Nephron (organoid): ENCODE data around the gene ZC3H4.

Experiments used
- H3K27ac Mint-ChIP-seq, 3 experiments: 2 replicates each; pipeline ENCODE4 v1.8.0; 2020; ENCODE audit warnings: mixed read lengths in 3 of 3, mild to moderate bottlenecking in 2 of 3, moderate library complexity in 1 of 3
- H3K27me3 Mint-ChIP-seq: 2 replicates; pipeline ENCODE4 v1.8.0; 2021; ENCODE audit warnings: low read depth, mild to moderate bottlenecking, moderate library complexity, mixed read lengths
- H3K36me3 Mint-ChIP-seq: 2 replicates; pipeline ENCODE4 v1.8.0; 2020; ENCODE audit warnings: low read depth, mixed read lengths
- H3K4me1 Mint-ChIP-seq: 2 replicates; pipeline ENCODE4 v1.8.0; 2020; ENCODE audit warnings: mixed read lengths
- H3K4me3 Mint-ChIP-seq, 3 experiments: 2 replicates each; pipeline ENCODE4 v1.8.0; 2020; ENCODE audit warnings: mild to moderate bottlenecking in 3 of 3, mixed read lengths in 3 of 3, moderate library complexity in 2 of 3
- H3K9me3 Mint-ChIP-seq: 2 replicates; pipeline ENCODE4 v1.8.0; 2020; ENCODE audit warnings: mixed read lengths
- TF ChIP-seq, protein P1 (sequence below), 3 experiments: fragments of 200-600 bp; sonication (generic); IDR thresholded peaks; one replicate each; pipeline ENCODE4 v1.5.0; 2021; ENCODE audit warnings: antibody characterized with exemption in 3 of 3; ENCODE audit not compliant: unreplicated experiment in 3 of 3

ZC3H4 gene

DNA sequence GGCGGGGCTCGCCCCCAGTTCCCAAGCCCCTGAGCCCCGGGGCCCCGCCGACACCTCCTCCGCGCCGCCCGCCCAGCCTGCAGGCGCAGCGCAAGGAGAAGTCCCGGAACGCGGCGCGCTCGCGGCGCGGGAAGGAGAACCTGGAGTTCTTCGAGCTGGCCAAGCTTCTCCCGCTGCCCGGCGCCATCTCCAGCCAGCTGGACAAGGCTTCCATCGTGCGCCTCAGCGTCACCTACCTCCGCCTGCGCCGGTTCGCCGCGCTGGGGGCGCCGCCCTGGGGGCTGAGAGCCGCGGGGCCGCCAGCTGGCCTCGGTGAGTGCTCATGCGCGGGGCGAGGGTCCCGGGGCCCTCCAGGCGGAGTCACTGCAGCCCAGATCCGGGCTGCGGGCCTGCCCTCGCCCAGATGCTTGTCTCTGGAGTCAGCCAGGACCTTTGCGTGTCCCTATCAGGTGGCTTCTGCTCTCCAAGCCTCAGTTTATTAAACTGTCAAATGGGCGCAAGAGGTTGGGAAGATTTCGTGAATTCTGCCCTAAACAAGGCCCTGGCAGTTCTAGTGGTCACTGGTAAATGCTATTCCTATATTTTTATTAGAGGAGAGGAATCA is 91.9 kb downstream of the ZC3H4 start:
- TF ChIP-seq, protein P1, sequence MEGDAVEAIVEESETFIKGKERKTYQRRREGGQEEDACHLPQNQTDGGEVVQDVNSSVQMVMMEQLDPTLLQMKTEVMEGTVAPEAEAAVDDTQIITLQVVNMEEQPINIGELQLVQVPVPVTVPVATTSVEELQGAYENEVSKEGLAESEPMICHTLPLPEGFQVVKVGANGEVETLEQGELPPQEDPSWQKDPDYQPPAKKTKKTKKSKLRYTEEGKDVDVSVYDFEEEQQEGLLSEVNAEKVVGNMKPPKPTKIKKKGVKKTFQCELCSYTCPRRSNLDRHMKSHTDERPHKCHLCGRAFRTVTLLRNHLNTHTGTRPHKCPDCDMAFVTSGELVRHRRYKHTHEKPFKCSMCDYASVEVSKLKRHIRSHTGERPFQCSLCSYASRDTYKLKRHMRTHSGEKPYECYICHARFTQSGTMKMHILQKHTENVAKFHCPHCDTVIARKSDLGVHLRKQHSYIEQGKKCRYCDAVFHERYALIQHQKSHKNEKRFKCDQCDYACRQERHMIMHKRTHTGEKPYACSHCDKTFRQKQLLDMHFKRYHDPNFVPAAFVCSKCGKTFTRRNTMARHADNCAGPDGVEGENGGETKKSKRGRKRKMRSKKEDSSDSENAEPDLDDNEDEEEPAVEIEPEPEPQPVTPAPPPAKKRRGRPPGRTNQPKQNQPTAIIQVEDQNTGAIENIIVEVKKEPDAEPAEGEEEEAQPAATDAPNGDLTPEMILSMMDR (IDR thresholded peaks at IDR 0.05; ENCODE audit: unreplicated experiment in 3 of 3): no peak
- Mint-ChIP-seq H3K4me3 (peak overlapping the region in 2 of 3 experiments; percentile 50 to 71), H3K9me3 (no peaks in the 10 kb centered on the region), H3K27ac (no peak overlapping the region), H3K36me3 (no peaks in the 10 kb centered on the region), H3K4me1 (no peaks in the 10 kb centered on the region), H3K27me3 (peaks cover 88% of the 10 kb centered on the region)

DNA sequence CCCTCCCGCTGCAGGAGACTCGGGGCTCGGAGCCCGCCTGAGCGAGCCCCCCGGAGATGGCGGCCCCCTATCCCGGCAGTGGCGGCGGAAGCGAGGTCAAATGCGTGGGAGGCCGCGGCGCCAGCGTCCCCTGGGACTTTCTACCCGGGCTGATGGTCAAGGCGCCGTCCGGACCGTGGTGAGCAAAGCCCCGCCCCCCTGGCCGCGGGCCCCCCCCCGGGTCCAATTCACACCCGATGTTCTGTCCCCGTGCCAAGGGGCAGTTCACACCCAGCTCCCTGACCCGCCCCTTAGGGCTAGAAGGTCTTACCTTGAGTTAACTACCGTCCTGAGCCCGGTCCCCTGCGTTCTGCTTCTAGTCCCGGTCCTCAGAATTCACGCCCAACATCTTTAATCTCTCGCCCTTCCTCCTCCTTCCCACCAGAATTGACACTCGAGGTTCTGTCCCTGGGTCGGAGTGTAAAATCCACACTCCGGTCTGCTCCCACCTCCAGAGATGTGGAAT is 92.5 kb downstream of the ZC3H4 start:
- TF ChIP-seq, protein P1 (IDR thresholded peaks at IDR 0.05; ENCODE audit: unreplicated experiment in 3 of 3): no peak
- Mint-ChIP-seq H3K4me1 (no peaks in the 10 kb centered on the region), H3K27ac (no peak overlapping the region), H3K27me3 (peaks cover 84% of the 10 kb centered on the region), H3K9me3 (no peaks in the 10 kb centered on the region), H3K36me3 (no peaks in the 10 kb centered on the region), H3K4me3 (peak overlapping the region; percentile 69 to 78 (median 71))

GRCh38 chr19:47020132-47020805 is 93.3 kb downstream of the ZC3H4 start:
- H3K36me3 Mint-ChIP-seq: no peaks in the 10 kb centered on the region
- H3K4me3 Mint-ChIP-seq: peak overlapping the region; percentile 12 to 72 (median 51)
- H3K27ac Mint-ChIP-seq: no peak overlapping the region
- TF ChIP-seq, protein P1 (IDR thresholded peaks at IDR 0.05; ENCODE audit: unreplicated experiment in 3 of 3): no peak
- H3K4me1 Mint-ChIP-seq: no peaks in the 10 kb centered on the region
- H3K9me3 Mint-ChIP-seq: no peaks in the 10 kb centered on the region
- peaks cover 81% of the 10 kb centered on the region for H3K27me3 Mint-ChIP-seq

GRCh38 chr19:47019431-47020041 is 94.0 kb downstream of the ZC3H4 start, which contains the start of gene NPAS1:
NPAS1 (plus strand) TSS chr19:47019837; CDS start chr19:47021048, 1,211 bp downstream.
- Mint-ChIP-seq H3K4me1 (no peaks in the 10 kb centered on the region), H3K36me3 (no peaks in the 10 kb centered on the region), H3K27me3 (peaks cover 74% of the 10 kb centered on the region), H3K27ac (no peak within 1 kb of the TSS), H3K4me3 (peak within 1 kb of the TSS; percentile 56 to 72 (median 65)), H3K9me3 (no peaks in the 10 kb centered on the region)
- TF ChIP-seq, protein P1 (IDR thresholded peaks at IDR 0.05; ENCODE audit: unreplicated experiment in 3 of 3): no peak

- Mint-ChIP-seq H3K36me3 (no peaks in the 10 kb centered on the region), H3K27me3 (peaks cover 68% of the 10 kb centered on the region), H3K27ac (no peak overlapping the region), H3K4me1 (no peaks in the 10 kb centered on the region), H3K9me3 (no peaks in the 10 kb centered on the region), H3K4me3 (peak overlapping the region; percentile 56 to 65 (median 58))
- TF ChIP-seq, protein P1 (IDR thresholded peaks at IDR 0.05; ENCODE audit: unreplicated experiment in 3 of 3): no peak
Observed at GRCh38 chr19:47018923-47019322, 94.7 kb downstream of the ZC3H4 start.
